Measurements from ENCODE around the gene EOMES.

- TF ChIP-seq CTCF (IDR thresholded peaks at IDR 0.05) (no peak), EZH2 (IDR thresholded peaks at IDR 0.05; ENCODE audit: borderline replicate concordance, insufficient read depth, low read depth, low read length, poor library complexity, severe bottlenecking) (no peak)
These were observed 30.8 kb upstream of the EOMES start for GRCh38 chr3:27752926-27753325.
